ENCODE results near the gene MIOX.

Gene MIOX

DNA sequence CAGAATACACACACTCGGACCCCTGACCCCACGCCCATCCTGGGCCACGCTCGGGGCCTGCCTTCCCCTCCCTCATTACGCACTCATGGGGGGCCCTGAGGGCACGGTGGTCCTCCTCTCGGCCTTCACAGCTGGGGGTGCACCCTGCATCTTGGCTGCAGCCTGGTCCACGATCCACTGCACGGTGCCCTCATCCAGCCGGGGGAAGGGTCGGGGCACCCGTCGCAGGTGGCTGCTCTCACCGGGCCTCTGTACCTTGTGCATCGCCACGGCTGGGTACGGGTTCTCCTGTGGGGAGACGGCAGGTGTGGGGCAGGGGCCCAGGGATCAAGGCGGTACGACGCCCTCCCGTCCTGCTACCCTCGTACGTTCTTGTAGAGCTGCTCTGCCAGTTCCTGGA lies 22.2 kb upstream of the MIOX start:
- no peak overlapping the region for H3K4me3 ChIP-seq (ENCODE audit: low read depth, low read length)
- no peaks in the 10 kb centered on the region for H3K27me3 ChIP-seq (ENCODE audit: insufficient read depth, low read depth, severe bottlenecking)
- DNase-seq, result no peak
- peaks cover 79% of the 10 kb centered on the region for H3K36me3 ChIP-seq
- H3K27ac ChIP-seq, result no peak overlapping the region
- TF ChIP-seq CTCF (IDR thresholded peaks at IDR 0.05; ENCODE audit: low read depth, low read length), result no peak
- H3K9me3 ChIP-seq (ENCODE audit: severe bottlenecking), result no peaks in the 10 kb centered on the region

DNA sequence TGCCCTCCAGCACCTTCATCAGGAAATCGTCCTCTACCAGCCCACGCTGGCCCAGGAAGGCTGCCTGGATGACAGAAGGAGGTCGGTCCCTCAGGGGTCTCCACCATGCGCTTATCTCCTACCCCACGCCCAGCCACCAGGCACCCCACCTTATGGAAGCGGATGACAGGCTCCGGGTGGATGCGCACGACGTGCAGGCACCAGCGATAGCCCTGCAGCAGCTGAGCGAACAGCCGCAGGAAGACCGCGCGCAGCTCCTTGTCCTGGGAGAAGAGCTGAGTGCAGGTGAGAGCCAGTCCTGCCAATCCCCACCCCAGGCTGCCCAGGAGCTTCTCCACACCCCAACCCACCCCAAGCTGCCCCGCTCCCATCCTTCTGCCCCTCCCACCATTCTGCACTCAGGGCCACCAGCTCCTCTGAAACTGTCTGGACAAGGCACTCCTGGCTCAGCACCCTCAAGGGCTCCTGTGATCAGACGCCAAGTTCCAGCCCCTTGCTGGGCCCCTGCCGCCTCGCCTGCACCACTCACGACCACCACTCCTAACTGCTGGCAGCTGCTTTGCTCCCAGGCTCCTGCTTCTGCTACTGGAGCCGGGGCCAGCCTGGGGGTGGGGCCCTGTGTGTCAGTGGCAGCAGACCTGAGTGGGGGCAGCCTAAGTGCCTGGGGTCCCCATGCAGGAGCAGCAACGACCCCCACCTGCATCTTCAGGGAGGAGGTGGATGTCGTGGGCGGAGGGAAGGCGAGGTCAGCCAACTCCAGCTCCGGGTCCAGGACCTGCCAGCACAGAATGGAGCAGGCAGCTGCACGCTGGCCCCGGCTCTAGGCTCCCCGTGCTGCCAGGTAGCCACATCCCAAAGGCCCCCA lies 21.4 kb upstream of the MIOX start:
- Histone ChIP-seq H3K9me3 (ENCODE audit: severe bottlenecking) (no peaks in the 10 kb centered on the region), H3K27ac (no peak overlapping the region), H3K36me3 (peaks cover 70% of the 10 kb centered on the region), H3K4me3 (ENCODE audit: low read depth, low read length) (no peak overlapping the region), H3K27me3 (ENCODE audit: insufficient read depth, low read depth, severe bottlenecking) (no peaks in the 10 kb centered on the region)
- TF ChIP-seq CTCF (IDR thresholded peaks at IDR 0.05; ENCODE audit: low read depth, low read length), result no peak
- no peak for DNase-seq

DNA sequence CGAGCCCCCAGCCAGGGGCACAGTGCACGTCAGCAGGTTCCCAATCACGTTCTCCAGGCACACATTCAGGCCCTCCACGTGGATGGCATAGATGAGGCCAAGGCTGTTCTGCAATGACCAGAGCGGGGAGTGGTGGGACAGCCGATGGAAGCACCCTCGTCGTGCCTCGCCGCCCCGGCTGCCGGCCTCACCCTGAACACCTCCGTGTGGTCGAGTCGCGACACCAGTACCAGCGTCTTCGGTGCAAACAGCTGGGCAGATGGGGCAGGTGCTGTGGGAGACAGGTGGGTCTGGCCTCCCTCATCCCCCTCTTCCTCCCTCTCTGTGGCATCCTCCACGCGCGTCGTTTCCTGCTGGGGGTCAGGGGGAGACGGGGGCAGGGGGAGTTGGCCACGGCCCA lies 19.3 kb upstream of the MIOX start:
- peaks cover 52% of the 10 kb centered on the region for H3K36me3 ChIP-seq

GRCh38 chr22:50467773-50468440 lies 18.8 kb upstream of the MIOX start:
- H3K9me3 ChIP-seq (ENCODE audit: severe bottlenecking), result no peaks in the 10 kb centered on the region
- no peak for TF ChIP-seq CTCF (IDR thresholded peaks at IDR 0.05; ENCODE audit: low read depth, low read length)
- no peak overlapping the region for H3K4me3 ChIP-seq (ENCODE audit: low read depth, low read length)
- no peak overlapping the region for H3K27ac ChIP-seq
- peaks cover 51% of the 10 kb centered on the region for H3K36me3 ChIP-seq
- DNase-seq, result no peak
- no peaks in the 10 kb centered on the region for H3K27me3 ChIP-seq (ENCODE audit: insufficient read depth, low read depth, severe bottlenecking)

More for the DNA sequence above, 19.3 kb upstream of the MIOX start:
- no peak overlapping the region for H3K27ac ChIP-seq
- no peaks in the 10 kb centered on the region for H3K9me3 ChIP-seq (ENCODE audit: severe bottlenecking)
- DNase-seq, result no peak
- TF ChIP-seq CTCF (IDR thresholded peaks at IDR 0.05; ENCODE audit: low read depth, low read length), result no peak
- no peaks in the 10 kb centered on the region for H3K27me3 ChIP-seq (ENCODE audit: insufficient read depth, low read depth, severe bottlenecking)
- no peak overlapping the region for H3K4me3 ChIP-seq (ENCODE audit: low read depth, low read length)

- Histone ChIP-seq H3K36me3 (peaks cover 43% of the 10 kb centered on the region), H3K27me3 (ENCODE audit: insufficient read depth, low read depth, severe bottlenecking) (no peaks in the 10 kb centered on the region), H3K4me3 (ENCODE audit: low read depth, low read length) (no peak overlapping the region), H3K9me3 (ENCODE audit: severe bottlenecking) (no peaks in the 10 kb centered on the region), H3K27ac (no peak overlapping the region)
- no peak for TF ChIP-seq CTCF (IDR thresholded peaks at IDR 0.05; ENCODE audit: low read depth, low read length)
- no peak for DNase-seq
These were observed 18.0 kb upstream of the MIOX start for GRCh38 chr22:50468626-50469025.
